MM.1S (cell line): ENCODE results near the gene PCMT1.

Experiments
- EZH2phosphoT487 ChIP-seq: fragments of 300-600 bp; sonication (generic); IDR thresholded peaks from 2 replicates; pipeline ENCODE4 v1.6.1; 2018; ENCODE audit warnings: antibody characterized with exemption, low read length
- TF ChIP-seq, protein P1 (sequence below): fragments of 300-600 bp; sonication (generic); IDR thresholded peaks from 2 replicates; pipeline ENCODE4 v1.5.1; 2016; ENCODE audit warnings: antibody characterized with exemption, low read length, mixed read lengths

DNA sequence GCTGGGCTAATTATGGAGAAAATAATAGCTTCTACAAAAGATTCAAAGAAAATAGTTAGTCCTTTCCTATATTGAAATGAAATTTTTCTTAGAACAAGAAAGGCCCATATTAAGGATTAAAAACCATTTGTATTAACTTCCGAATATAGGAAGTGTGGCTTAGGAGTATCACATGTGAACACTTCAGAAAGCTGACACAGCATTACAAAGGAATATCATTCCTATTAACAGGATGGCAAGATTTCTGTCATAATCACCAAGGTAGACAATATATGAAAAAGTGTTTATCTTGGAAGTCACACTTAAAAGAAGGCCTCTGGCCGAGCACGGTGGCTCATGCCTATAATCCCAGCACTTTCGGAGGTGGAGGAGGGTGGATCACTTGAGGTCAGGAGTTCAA is 26.3 kb upstream of the PCMT1 start:
- no peak for TF ChIP-seq EZH2phosphoT487
- TF ChIP-seq, protein P1, sequence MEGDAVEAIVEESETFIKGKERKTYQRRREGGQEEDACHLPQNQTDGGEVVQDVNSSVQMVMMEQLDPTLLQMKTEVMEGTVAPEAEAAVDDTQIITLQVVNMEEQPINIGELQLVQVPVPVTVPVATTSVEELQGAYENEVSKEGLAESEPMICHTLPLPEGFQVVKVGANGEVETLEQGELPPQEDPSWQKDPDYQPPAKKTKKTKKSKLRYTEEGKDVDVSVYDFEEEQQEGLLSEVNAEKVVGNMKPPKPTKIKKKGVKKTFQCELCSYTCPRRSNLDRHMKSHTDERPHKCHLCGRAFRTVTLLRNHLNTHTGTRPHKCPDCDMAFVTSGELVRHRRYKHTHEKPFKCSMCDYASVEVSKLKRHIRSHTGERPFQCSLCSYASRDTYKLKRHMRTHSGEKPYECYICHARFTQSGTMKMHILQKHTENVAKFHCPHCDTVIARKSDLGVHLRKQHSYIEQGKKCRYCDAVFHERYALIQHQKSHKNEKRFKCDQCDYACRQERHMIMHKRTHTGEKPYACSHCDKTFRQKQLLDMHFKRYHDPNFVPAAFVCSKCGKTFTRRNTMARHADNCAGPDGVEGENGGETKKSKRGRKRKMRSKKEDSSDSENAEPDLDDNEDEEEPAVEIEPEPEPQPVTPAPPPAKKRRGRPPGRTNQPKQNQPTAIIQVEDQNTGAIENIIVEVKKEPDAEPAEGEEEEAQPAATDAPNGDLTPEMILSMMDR: no peak
